D721Med (cell line): ENCODE measurements around the gene MARVELD1.
A peak's percentile ranks its signal among the peaks of the same experiment; 100 is the strongest.

Source experiments
- DNase-seq: peaks from one replicate; pipeline ENCODE4 v3.0.0; 2011; ENCODE audit warnings: low spot score; ENCODE audit not compliant: insufficient read length
- FAIRE-seq: peaks from 2 replicates; lab custom pipeline; 2011; peaks lifted over from hg19 to GRCh38; lab: Jason Lieb, UNC
- CTCF ChIP-seq: IDR thresholded peaks from 2 replicates; pipeline ENCODE4 v1.5.1; 2012; ENCODE audit warnings: mild to moderate bottlenecking, control low read depth; ENCODE audit not compliant: insufficient read depth; ENCODE audit errors: missing control alignments

MARVELD1 gene

GRCh38 chr10:97726636-97727178 is 13.2 kb downstream of the MARVELD1 start:
- TF ChIP-seq CTCF: no peak
- no peak for FAIRE-seq

DNA sequence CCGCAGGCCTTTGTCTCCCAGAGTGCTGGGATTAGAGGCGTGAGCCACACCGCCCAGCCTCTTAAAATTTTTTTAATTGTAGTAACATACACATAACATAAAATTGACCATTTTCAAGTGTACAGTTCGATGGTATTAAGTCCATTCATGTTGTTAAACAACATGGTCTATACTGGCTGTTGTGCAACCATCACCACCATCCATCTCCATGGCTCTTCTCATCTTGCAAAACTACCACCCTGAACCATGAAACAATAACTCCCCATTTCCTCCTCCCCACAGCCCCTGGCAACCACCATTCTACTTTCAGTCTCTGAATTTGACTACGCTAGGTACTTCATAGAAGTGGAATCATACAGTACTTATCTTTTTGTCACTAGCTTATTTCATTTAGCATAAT is 15.5 kb downstream of the MARVELD1 start:
- TF ChIP-seq CTCF: no peak
- FAIRE-seq: no peak
- no peak for DNase-seq

More at GRCh38 chr10:97726636-97727178, 13.2 kb downstream of the MARVELD1 start:
- no peak for DNase-seq

DNA sequence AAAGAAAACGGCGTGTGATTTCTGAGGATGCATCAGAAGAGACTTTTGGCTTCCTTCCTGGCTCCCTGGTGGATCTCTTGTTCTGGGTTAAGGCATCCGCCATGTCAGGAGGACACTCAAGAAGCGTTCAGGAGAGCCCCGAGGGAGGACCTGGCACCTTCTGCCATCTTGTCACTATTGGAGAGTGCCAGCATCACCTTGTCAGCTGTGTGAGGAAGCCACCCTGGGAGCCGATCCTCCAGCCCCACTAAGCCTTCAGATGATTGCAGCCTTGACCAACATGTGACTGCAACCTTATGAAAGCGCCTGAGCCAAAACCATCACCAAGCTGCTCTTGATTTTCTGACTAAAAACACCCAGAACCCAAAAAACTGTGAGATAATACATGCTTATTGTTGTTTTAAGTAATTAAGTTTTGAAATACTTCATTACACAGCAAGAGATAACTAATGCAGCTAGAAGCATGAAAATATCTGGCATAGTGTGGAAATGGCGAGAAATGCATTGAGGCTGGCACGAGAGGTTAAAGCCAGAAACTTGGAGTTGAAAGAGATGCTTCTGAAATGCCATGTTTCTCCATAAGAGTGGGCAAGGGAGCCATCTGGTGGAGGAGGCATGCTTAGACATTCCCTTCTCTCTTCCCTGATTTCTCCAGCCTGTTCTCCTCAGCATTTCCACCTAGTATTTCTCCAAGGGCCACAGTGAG is 18.0 kb downstream of the MARVELD1 start:
- DNase-seq: peak; percentile 52
- FAIRE-seq: peak; percentile 41
- TF ChIP-seq CTCF: peak; percentile 94

- FAIRE-seq: no peak
- no peak for DNase-seq
- no peak for TF ChIP-seq CTCF
These were observed 18.5 kb downstream of the MARVELD1 start for GRCh38 chr10:97732052-97732359.

GRCh38 chr10:97733256-97733655 is 19.7 kb downstream of the MARVELD1 start:
- FAIRE-seq (no peak), DNase-seq (no peak)
- no peak for TF ChIP-seq CTCF

DNA sequence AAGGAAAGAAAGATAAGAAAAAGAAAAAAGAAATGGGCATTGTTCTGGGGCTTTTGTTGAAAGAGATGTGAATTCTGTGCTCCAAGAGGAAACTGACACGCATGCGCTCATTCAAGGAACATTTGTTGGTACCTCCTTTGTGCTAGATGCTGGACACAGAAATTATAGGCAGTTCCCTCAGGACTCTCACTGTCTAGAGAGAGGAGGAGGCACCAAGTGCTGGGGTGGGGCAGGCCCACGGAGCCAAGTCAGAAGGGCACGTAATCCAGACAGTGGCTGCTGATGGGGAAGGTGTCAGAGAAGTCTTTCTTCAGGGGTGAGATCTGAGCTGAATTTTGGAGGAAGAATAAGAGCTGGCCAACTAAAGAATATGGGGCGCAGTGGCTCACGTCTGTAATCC is 20.5 kb downstream of the MARVELD1 start:
- no peak for DNase-seq
- no peak for TF ChIP-seq CTCF
- no peak for FAIRE-seq

- FAIRE-seq: no peak
- no peak for DNase-seq
- no peak for TF ChIP-seq CTCF
These were observed 22.9 kb downstream of the MARVELD1 start for GRCh38 chr10:97736403-97736901.
